Osteoblast (primary cell): ENCODE results near the gene CLUH. TPM values are rescaled to one million over a fixed set of nuclear protein-coding genes. Genes with fewer than 3 reads are reported as not detected.

Experiments used
- DNase-seq: peaks from one replicate; pipeline ENCODE4 v3.0.0; 2011; ENCODE audit warnings: low spot score, mixed read lengths; ENCODE audit not compliant: insufficient read length; ENCODE audit errors: missing footprints
- H2AFZ ChIP-seq: 2 replicates; pipeline ENCODE4 v1.6.0; 2011; ENCODE audit warnings: mild to moderate bottlenecking, low read length
- H3K27ac ChIP-seq: 2 replicates; pipeline ENCODE4 v1.5.1; 2011; ENCODE audit warnings: mild to moderate bottlenecking, low read depth, low read length, moderate library complexity
- H3K27me3 ChIP-seq: 2 replicates; pipeline ENCODE4 v1.6.0; 2012; ENCODE audit warnings: mild to moderate bottlenecking, control low read depth, inconsistent platforms, low read length, moderate library complexity; ENCODE audit not compliant: insufficient read depth
- H3K36me3 ChIP-seq: 2 replicates; pipeline ENCODE4 v1.5.1; 2011; ENCODE audit warnings: mild to moderate bottlenecking, low read length, control low read depth, moderate library complexity; ENCODE audit not compliant: insufficient read depth
- H3K4me1 ChIP-seq: 2 replicates; pipeline ENCODE4 v1.5.1; 2011; ENCODE audit warnings: mild to moderate bottlenecking, low read length, control low read depth, moderate library complexity; ENCODE audit not compliant: insufficient read depth
- H3K4me2 ChIP-seq: 2 replicates; pipeline ENCODE4 v1.6.0; 2011; ENCODE audit warnings: mild to moderate bottlenecking, low read length; ENCODE audit not compliant: insufficient read depth
- H3K4me3 ChIP-seq: fragments of 200-600 bp; sonication (generic); 3 replicates; pipeline ENCODE4 v1.5.1; 2012; ENCODE audit warnings: mild to moderate bottlenecking, low read length, inconsistent platforms; ENCODE audit not compliant: insufficient read depth
- H3K79me2 ChIP-seq: 2 replicates; pipeline ENCODE4 v1.6.0; 2012; ENCODE audit warnings: mild to moderate bottlenecking, low read length, control low read depth, inconsistent platforms; ENCODE audit not compliant: insufficient read depth
- H3K9me3 ChIP-seq: 2 replicates; pipeline ENCODE4 v1.5.1; 2011; ENCODE audit warnings: low read depth, low read length, control low read depth
- H4K20me1 ChIP-seq: 2 replicates; pipeline ENCODE4 v1.6.0; 2012; ENCODE audit warnings: mild to moderate bottlenecking, low read length, control low read depth; ENCODE audit not compliant: insufficient read depth
- CTCF ChIP-seq: IDR thresholded peaks from 2 replicates; pipeline ENCODE4 v1.5.1; 2011; ENCODE audit warnings: mild to moderate bottlenecking, low read depth, low read length, moderate library complexity; ENCODE audit errors: extremely low read depth
- total RNA-seq: library from RNA; depleted of rRNA; stranded (reverse); fragments of >200 nt; gene quantifications from 2 replicates; pipeline ENCODE4 v1.2.3, GENCODE V29; 2012

The CLUH gene
- total RNA-seq, 1 donor, result 41.6 TPM

- Histone ChIP-seq H3K79me2 (no peaks in the 10 kb centered on the region), H3K4me3 (no peak overlapping the region)
Measured at GRCh38 chr17:2750721-2751120, 39.2 kb upstream of the CLUH start.

GRCh38 chr17:2749784-2750181 lies 38.2 kb upstream of the CLUH start:
- H3K79me2 ChIP-seq, result no peaks in the 10 kb centered on the region
- peak; percentile 100 for DNase-seq
- no peaks in the 10 kb centered on the region for H3K4me1 ChIP-seq
- no peak overlapping the region for H2AFZ ChIP-seq
- H3K9me3 ChIP-seq, result no peaks in the 10 kb centered on the region
- H3K4me3 ChIP-seq, result no peak overlapping the region
- H3K36me3 ChIP-seq, result no peaks in the 10 kb centered on the region
- H3K4me2 ChIP-seq, result no peak overlapping the region
- H3K27me3 ChIP-seq, result peaks cover 39% of the 10 kb centered on the region
- H3K27ac ChIP-seq, result no peak overlapping the region
- TF ChIP-seq CTCF, result no peak
- no peaks in the 10 kb centered on the region for H4K20me1 ChIP-seq

More at GRCh38 chr17:2750721-2751120, 39.2 kb upstream of the CLUH start:
- no peak for TF ChIP-seq CTCF
- Histone ChIP-seq H3K4me1 (no peaks in the 10 kb centered on the region), H4K20me1 (no peaks in the 10 kb centered on the region), H2AFZ (no peak overlapping the region), H3K36me3 (no peaks in the 10 kb centered on the region), H3K27ac (no peak overlapping the region), H3K4me2 (no peak overlapping the region), H3K27me3 (peaks cover 32% of the 10 kb centered on the region), H3K9me3 (no peaks in the 10 kb centered on the region)
- peak; percentile 79 for DNase-seq

- H3K9me3 ChIP-seq, result no peaks in the 10 kb centered on the region
- no peak within 1 kb of the TSS for H2AFZ ChIP-seq
- peak; percentile 74 for DNase-seq
- H3K27me3 ChIP-seq, result peaks cover 37% of the 10 kb centered on the region
- H3K27ac ChIP-seq, result no peak within 1 kb of the TSS
- TF ChIP-seq CTCF, result no peak
- no peak within 1 kb of the TSS for H3K4me2 ChIP-seq
- H3K4me3 ChIP-seq, result no peak within 1 kb of the TSS
- H3K79me2 ChIP-seq, result no peaks in the 10 kb centered on the region
- H3K4me1 ChIP-seq, result no peaks in the 10 kb centered on the region
- H3K36me3 ChIP-seq, result no peaks in the 10 kb centered on the region
- H4K20me1 ChIP-seq, result no peaks in the 10 kb centered on the region
Measured at GRCh38 chr17:2749058-2749783, 37.7 kb upstream of the CLUH start, which contains the start of gene CCDC92B. TSS of gene CCDC92B (minus strand) at chr17:2749652. CDS start at chr17:2735145, 14,507 bp downstream.

- Histone ChIP-seq H3K9me3 (no peaks in the 10 kb centered on the region), H4K20me1 (no peaks in the 10 kb centered on the region), H3K36me3 (no peaks in the 10 kb centered on the region), H3K4me1 (no peaks in the 10 kb centered on the region), H3K27ac (no peak overlapping the region), H2AFZ (no peak overlapping the region), H3K4me3 (no peak overlapping the region), H3K27me3 (peaks cover 36% of the 10 kb centered on the region), H3K79me2 (no peaks in the 10 kb centered on the region), H3K4me2 (no peak overlapping the region)
- DNase-seq, result peak; percentile 27
- TF ChIP-seq CTCF, result no peak
Measured at GRCh38 chr17:2745317-2746037, 33.9 kb upstream of the CLUH start.
